Astrocyte (in vitro differentiated cells and primary cell): Measurements from ENCODE around the gene LRRK1.

ENCODE experiments used
- EZH2 ChIP-seq: IDR thresholded peaks from 2 replicates; pipeline ENCODE4 v1.6.1; 2012; ENCODE audit warnings: mild to moderate bottlenecking, low read length, inconsistent platforms; ENCODE audit not compliant: insufficient read depth
- TF ChIP-seq, protein P1 (sequence below): IDR thresholded peaks from 2 replicates; pipeline ENCODE4 v1.5.1; 2011; ENCODE audit warnings: low read depth, mild to moderate bottlenecking, inconsistent platforms, low read length, moderate library complexity; ENCODE audit not compliant: insufficient read depth

DNA sequence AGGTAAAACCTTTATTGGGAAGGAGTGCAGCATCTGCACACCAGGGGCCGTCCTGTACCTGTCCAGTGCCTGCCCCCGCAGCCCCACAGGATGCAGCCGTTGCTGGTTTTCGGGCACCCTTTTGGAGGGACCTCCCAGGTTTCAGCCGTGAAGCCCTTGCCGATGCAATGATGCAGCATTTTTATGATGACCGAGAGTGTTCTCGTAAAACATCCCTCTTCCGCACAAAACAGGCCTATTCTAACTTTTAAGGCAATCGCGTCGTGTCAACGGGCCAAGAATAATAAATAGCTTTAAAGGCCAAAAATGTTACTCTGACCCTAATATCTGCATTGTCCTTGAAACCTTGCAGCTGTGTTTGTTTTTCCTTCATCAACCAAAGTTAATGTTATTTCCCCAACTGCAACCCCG, 126.1 kb downstream of the LRRK1 start:
- TF ChIP-seq, protein P1, sequence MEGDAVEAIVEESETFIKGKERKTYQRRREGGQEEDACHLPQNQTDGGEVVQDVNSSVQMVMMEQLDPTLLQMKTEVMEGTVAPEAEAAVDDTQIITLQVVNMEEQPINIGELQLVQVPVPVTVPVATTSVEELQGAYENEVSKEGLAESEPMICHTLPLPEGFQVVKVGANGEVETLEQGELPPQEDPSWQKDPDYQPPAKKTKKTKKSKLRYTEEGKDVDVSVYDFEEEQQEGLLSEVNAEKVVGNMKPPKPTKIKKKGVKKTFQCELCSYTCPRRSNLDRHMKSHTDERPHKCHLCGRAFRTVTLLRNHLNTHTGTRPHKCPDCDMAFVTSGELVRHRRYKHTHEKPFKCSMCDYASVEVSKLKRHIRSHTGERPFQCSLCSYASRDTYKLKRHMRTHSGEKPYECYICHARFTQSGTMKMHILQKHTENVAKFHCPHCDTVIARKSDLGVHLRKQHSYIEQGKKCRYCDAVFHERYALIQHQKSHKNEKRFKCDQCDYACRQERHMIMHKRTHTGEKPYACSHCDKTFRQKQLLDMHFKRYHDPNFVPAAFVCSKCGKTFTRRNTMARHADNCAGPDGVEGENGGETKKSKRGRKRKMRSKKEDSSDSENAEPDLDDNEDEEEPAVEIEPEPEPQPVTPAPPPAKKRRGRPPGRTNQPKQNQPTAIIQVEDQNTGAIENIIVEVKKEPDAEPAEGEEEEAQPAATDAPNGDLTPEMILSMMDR: no peak
- no peak for TF ChIP-seq EZH2
